T follicular helper cell (primary cell): Measurements from ENCODE around the gene PAM16.

Source experiments
- DNase-seq: peaks from one replicate; pipeline ENCODE4 v3.0.0-alpha.2; 2020; ENCODE audit warnings: low read depth

PAM16 gene

GRCh38 chr16:4298761-4299522, 52.2 kb downstream of the PAM16 start:
- no peak for DNase-seq

DNA sequence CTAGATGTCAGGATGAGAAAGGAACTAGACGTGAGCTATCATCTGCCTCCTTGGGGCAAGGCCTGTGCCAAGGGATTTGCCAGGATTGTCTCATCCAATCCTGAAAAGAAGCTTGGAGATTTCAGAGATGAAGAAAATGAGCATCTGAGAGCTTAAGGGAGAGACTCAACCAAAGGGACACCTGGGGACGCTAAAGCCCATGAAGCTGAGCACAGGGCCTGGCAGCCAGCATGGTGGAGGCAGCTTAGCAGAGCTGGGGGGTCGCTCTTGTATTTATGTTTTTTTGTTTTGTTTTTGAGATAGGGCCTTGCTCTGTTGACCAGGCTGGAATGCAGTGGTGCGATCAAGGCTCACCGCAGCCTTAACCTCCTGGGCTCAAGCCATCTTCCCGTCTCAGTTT, 53.6 kb downstream of the PAM16 start:
- no peak for DNase-seq

GRCh38 chr16:4295581-4295980, 55.5 kb downstream of the PAM16 start:
- DNase-seq = no peak

GRCh38 chr16:4293822-4294457, 57.2 kb downstream of the PAM16 start:
- DNase-seq = no peak

DNA sequence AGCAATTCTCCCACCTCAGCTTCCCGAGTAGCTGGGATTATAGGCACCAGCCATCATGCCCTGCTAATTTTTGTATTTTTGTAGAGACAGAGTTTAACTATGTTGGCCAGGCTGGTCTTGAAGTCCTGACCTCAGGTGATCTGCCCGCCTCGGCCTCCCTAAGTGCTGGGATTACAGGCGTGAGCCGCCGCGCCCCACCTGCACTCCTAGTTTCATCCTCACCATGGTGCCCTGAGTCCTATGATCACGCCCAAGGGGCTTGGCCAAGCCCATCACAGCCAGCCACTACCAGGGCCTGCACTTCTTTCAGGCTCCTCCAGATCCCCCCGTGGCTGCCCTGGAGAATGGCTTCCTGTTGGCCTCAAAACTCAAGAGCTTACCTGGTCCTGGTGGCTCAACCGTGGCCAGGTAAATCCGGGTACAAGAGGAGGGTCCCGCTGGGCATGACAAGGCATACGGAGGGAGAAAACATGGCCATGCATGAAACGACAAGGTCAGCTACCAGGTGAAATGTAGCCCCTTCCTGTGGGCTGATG, 57.9 kb downstream of the PAM16 start:
- DNase-seq = no peak

- DNase-seq = no peak
These were observed 59.4 kb downstream of the PAM16 start for GRCh38 chr16:4291699-4292098.
